RWPE1 (cell line): ENCODE data around the gene HOMEZ.

Source experiments
- CTCF ChIA-PET: fragments of 350-600 bp; sonication (Branson Sonifier 250); formaldehyde crosslinking; extraction: SDS; loops from one replicate; lab custom pipeline; 2021; lab: Yijun Ruan, JAX
- POLR2A ChIA-PET: fragments of 400-600 bp; formaldehyde crosslinking; extraction: SDS; loops from one replicate; lab custom pipeline; 2020; ENCODE audit warnings: antibody characterized with exemption; ENCODE audit not compliant: low non-redundant PET; lab: Yijun Ruan, JAX
- DNase-seq: peaks from one replicate; pipeline ENCODE4 v3.0.0; 2012; ENCODE audit warnings: low spot score
- H3K27ac ChIP-seq: fragments of 450-650 bp; 2 replicates; pipeline ENCODE4 v1.5.1; 2017
- CTCF ChIP-seq: fragments of 450-650 bp; conservative IDR thresholded peaks from 2 replicates; pipeline ENCODE4 v1.5.1; 2017; ENCODE audit warnings: low read depth, mild to moderate bottlenecking

HOMEZ gene

GRCh38 chr14:23324455-23324846 lies 38.5 kb upstream of the HOMEZ start:
- no peak for TF ChIP-seq CTCF
- DNase-seq = no peak
- ChIA-PET POLR2A (no interaction called here), CTCF (no interaction called here)
- H3K27ac ChIP-seq = peak overlapping the region; percentile 26; the same call in 1 of the 2 replicates

GRCh38 chr14:23323838-23324454 lies 38.0 kb upstream of the HOMEZ start:
- DNase-seq = no peak
- H3K27ac ChIP-seq = peak overlapping the region; percentile 26; the same call in 1 of the 2 replicates
- ChIA-PET CTCF (interaction anchor here (3.0 kb wide), 1 partner anchor 56 kb away, joined by 12 read pairs; no protein-coding TSS in a partner anchor), POLR2A (interaction anchor here (0.5 to 0.6 kb wide), 2 partner anchors 45 to 153 kb away, joined by 5 to 8 read pairs; no protein-coding TSS in a partner anchor)
- no peak for TF ChIP-seq CTCF

GRCh38 chr14:23322568-23323517 lies 36.9 kb upstream of the HOMEZ start:
- DNase-seq = no peak
- POLR2A ChIA-PET = interaction anchor here (0.6 to 1.9 kb wide), 2 partner anchors 20 to 152 kb away, joined by 5 to 9 read pairs; partner anchors contain the start of gene PPP1R3E
- H3K27ac ChIP-seq = peak overlapping the region; percentile 87
- TF ChIP-seq CTCF = no peak
- CTCF ChIA-PET = interaction anchor here (3.0 kb wide), 1 partner anchor 57 kb away, joined by 12 read pairs; no protein-coding TSS in a partner anchor

GRCh38 chr14:23321572-23322547 lies 35.9 kb upstream of the HOMEZ start:
- TF ChIP-seq CTCF = no peak
- CTCF ChIA-PET = interaction anchor here (1.0 to 3.0 kb wide), 3 partner anchors 15 to 157 kb away, joined by 3 to 12 read pairs (median 10); partner anchors contain the start of gene BCL2L2
- peak; percentile 57 for DNase-seq
- peak overlapping the region; percentile 87 for H3K27ac ChIP-seq
- POLR2A ChIA-PET = interaction anchor here (1.2 to 1.9 kb wide), 3 partner anchors 15 to 35 kb away, joined by 8 to 12 read pairs (median 9); partner anchors contain the start of genes BCL2L2, HOMEZ and PPP1R3E

- peak within 1 kb of the TSS; percentile 87 for H3K27ac ChIP-seq
- CTCF ChIA-PET = interaction anchor here (1.0 to 3.0 kb wide), 4 partner anchors 14 to 158 kb away, joined by 3 to 12 read pairs (median 6); partner anchors contain the start of genes BCL2L2 and PPP1R3E
- peak; percentile 99 for DNase-seq
- TF ChIP-seq CTCF = no peak
- POLR2A ChIA-PET = interaction anchor here (1.2 to 1.9 kb wide), 3 partner anchors 14 to 35 kb away, joined by 8 to 12 read pairs (median 9); partner anchors contain the start of genes BCL2L2, HOMEZ and PPP1R3E
Observed at GRCh38 chr14:23320584-23321571, 34.9 kb upstream of the HOMEZ start, which contains the start of gene PABPN1. TSS of gene PABPN1 (plus strand) at chr14:23321457. CDS start at chr14:23321470, 13 bp downstream.
